DOHH2 (cell line): ENCODE data around the gene PCDHGB3.

Experiments
- H3F3A ChIP-seq: fragments of 200-600 bp; sonication (generic), shearing (Covaris generic); 2 replicates; pipeline ENCODE4 v1.6.0; 2016; ENCODE audit warnings: antibody characterized with exemption, mild to moderate bottlenecking; ENCODE audit not compliant: control insufficient read depth, insufficient read depth
- H3K27ac ChIP-seq: fragments of 200-600 bp; sonication (generic); 2 replicates; pipeline ENCODE4 v1.5.1; 2014; ENCODE audit warnings: low read depth, mild to moderate bottlenecking, low read length, moderate library complexity
- H3K27me3 ChIP-seq: fragments of 200-600 bp; sonication (generic); 2 replicates; pipeline ENCODE4 v1.6.1; 2014; ENCODE audit warnings: mild to moderate bottlenecking, low read length, mixed read lengths; ENCODE audit not compliant: control insufficient read depth
- H3K36me3 ChIP-seq: fragments of 200-600 bp; sonication (generic); 2 replicates; pipeline ENCODE4 v1.6.1; 2014; ENCODE audit warnings: mild to moderate bottlenecking, low read length, moderate library complexity, mixed read lengths; ENCODE audit not compliant: control insufficient read depth
- H3K4me1 ChIP-seq: fragments of 200-600 bp; sonication (generic); 2 replicates; pipeline ENCODE4 v1.6.1; 2014; ENCODE audit warnings: mild to moderate bottlenecking, low read length, mixed read lengths; ENCODE audit not compliant: control insufficient read depth
- H3K4me2 ChIP-seq: fragments of 200-600 bp; sonication (generic); 2 replicates; pipeline ENCODE4 v1.6.0; 2014; ENCODE audit warnings: mild to moderate bottlenecking, low read length, moderate library complexity
- H3K4me3 ChIP-seq: fragments of 200-600 bp; sonication (generic); 2 replicates; pipeline ENCODE4 v1.5.1; 2014; ENCODE audit warnings: mild to moderate bottlenecking, low read length, mixed read lengths
- H3K79me2 ChIP-seq: fragments of 200-600 bp; sonication (generic); 2 replicates; pipeline ENCODE4 v1.6.1; 2014; ENCODE audit warnings: mild to moderate bottlenecking, low read length, mixed read lengths; ENCODE audit not compliant: control insufficient read depth
- H3K9me2 ChIP-seq: fragments of 200-600 bp; sonication (generic); replicated peaks from 2 replicates; pipeline ENCODE4 v1.6.1; 2014; ENCODE audit warnings: mild to moderate bottlenecking, low read length, mixed read lengths; ENCODE audit not compliant: control insufficient read depth
- H3K9me3 ChIP-seq: fragments of 200-600 bp; sonication (generic); 2 replicates; pipeline ENCODE4 v1.6.1; 2014; ENCODE audit warnings: antibody characterized with exemption, low read length, mixed read lengths; ENCODE audit not compliant: control insufficient read depth, insufficient read depth
- H4K20me1 ChIP-seq: fragments of 200-600 bp; sonication (generic); 2 replicates; pipeline ENCODE4 v1.6.0; 2014; ENCODE audit warnings: low read depth, mild to moderate bottlenecking, antibody characterized with exemption, low read length, moderate library complexity; ENCODE audit not compliant: control insufficient read depth, insufficient read depth
- EZH2phosphoT487 ChIP-seq: fragments of 200-600 bp; sonication (generic); IDR thresholded peaks from 2 replicates; pipeline ENCODE4 v1.6.1; 2017; ENCODE audit warnings: borderline replicate concordance, mild to moderate bottlenecking, antibody characterized with exemption, low read length, moderate library complexity, mixed read lengths
- TF ChIP-seq, protein P1 (sequence below): fragments of 200-600 bp; sonication (generic); IDR thresholded peaks from one replicate; pipeline ENCODE4 v1.5.1; 2014; ENCODE audit warnings: antibody characterized with exemption, mild to moderate bottlenecking, low read depth, low read length; ENCODE audit not compliant: poor library complexity, severe bottlenecking

Gene PCDHGB3

DNA sequence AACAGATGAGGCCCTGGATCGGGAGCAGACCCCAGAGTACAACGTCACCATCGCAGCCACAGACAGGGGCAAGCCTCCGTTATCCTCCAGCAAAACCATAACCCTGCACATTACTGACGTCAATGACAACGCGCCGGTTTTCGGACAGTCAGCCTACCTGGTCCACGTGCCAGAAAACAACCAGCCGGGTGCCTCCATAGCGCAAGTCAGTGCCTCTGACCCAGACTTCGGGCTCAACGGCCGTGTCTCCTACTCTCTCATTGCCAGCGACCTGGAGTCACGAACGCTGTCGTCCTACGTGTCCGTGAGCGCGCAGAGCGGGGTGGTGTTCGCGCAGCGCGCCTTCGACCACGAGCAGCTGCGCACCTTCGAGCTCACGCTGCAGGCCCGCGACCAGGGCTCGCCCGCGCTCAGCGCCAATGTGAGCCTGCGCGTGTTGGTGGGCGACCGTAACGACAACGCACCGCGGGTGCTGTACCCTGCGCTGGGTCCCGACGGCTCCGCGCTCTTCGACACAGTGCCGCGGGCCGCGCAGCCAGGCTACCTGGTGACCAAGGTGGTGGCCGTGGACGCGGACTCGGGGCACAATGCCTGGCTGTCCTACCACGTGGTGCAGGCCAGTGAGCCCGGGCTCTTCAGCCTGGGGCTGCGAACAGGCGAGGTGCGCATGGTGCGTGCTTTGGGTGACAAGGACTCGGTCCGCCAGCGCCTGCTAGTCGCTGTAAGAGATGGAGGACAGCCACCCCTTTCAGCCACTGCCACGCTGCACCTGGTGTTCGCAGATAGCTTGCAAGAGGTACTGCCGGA lies 49.2 kb downstream of the PCDHGB3 start:
- H3K36me3 ChIP-seq = peaks cover 5% of the 10 kb centered on the region; the same call in 1 of the 2 replicates
- no peaks in the 10 kb centered on the region for H4K20me1 ChIP-seq
- no peaks in the 10 kb centered on the region for H3K9me2 ChIP-seq
- H3K4me3 ChIP-seq = no peak overlapping the region
- TF ChIP-seq EZH2phosphoT487 = no peak
- TF ChIP-seq, protein P1, sequence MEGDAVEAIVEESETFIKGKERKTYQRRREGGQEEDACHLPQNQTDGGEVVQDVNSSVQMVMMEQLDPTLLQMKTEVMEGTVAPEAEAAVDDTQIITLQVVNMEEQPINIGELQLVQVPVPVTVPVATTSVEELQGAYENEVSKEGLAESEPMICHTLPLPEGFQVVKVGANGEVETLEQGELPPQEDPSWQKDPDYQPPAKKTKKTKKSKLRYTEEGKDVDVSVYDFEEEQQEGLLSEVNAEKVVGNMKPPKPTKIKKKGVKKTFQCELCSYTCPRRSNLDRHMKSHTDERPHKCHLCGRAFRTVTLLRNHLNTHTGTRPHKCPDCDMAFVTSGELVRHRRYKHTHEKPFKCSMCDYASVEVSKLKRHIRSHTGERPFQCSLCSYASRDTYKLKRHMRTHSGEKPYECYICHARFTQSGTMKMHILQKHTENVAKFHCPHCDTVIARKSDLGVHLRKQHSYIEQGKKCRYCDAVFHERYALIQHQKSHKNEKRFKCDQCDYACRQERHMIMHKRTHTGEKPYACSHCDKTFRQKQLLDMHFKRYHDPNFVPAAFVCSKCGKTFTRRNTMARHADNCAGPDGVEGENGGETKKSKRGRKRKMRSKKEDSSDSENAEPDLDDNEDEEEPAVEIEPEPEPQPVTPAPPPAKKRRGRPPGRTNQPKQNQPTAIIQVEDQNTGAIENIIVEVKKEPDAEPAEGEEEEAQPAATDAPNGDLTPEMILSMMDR = no peak
- H3F3A ChIP-seq = no peaks in the 10 kb centered on the region
- H3K9me3 ChIP-seq = peaks cover 45% of the 10 kb centered on the region; the same call in 1 of the 2 replicates
- H3K27ac ChIP-seq = no peak overlapping the region
- no peak overlapping the region for H3K4me2 ChIP-seq
- no peaks in the 10 kb centered on the region for H3K27me3 ChIP-seq
- H3K79me2 ChIP-seq = no peaks in the 10 kb centered on the region
- H3K4me1 ChIP-seq = 0 out of 2 replicates have a peak, but pooled peaks cover 3% of the 10 kb centered on the region

DNA sequence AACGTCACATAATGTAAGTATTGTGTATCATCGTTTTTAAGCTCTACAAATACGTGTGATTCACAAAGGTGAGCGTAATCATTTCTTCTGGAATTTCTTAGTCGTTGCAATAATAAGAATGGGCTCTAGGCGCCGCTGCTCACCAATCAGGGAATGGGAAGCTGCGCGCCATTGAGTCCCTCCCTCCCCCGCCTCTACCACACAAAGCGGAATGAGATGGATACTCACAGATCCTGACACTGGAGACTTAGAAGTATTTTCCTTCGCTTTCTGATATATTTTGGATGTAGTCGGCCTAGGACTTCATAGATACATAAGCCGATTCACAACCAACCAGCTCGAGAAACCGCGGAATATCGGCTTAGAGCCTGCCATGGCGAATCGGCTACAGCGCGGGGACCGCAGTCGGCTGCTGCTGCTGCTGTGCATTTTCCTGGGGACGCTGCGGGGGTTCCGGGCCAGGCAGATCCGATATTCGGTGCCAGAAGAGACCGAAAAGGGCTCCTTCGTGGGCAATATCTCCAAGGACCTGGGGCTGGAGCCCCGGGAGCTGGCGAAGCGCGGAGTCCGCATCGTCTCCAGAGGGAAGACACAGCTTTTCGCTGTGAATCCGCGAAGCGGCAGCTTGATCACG lies 50.9 kb downstream of the PCDHGB3 start, which contains the start of gene PCDHGA11:
TSS of gene PCDHGA11 (plus strand) at position 197 of the 634 bp plus-strand sequence. CDS start at position 374, 177 bp downstream.
- no peaks in the 10 kb centered on the region for H4K20me1 ChIP-seq
- no peaks in the 10 kb centered on the region for H3K79me2 ChIP-seq
- peak within 1 kb of the TSS; percentile 64 for H3K4me3 ChIP-seq
- no peaks in the 10 kb centered on the region for H3K27me3 ChIP-seq
- H3K9me2 ChIP-seq = no peaks in the 10 kb centered on the region
- H3F3A ChIP-seq = no peaks in the 10 kb centered on the region; the same call in 1 of the 2 replicates
- no peak within 1 kb of the TSS for H3K27ac ChIP-seq
- 0 out of 2 replicates have a peak, but pooled peaks cover 3% of the 10 kb centered on the region for H3K4me1 ChIP-seq
- H3K36me3 ChIP-seq = peaks cover 4% of the 10 kb centered on the region; the same call in 1 of the 2 replicates
- H3K9me3 ChIP-seq = peaks cover 43% of the 10 kb centered on the region; the same call in 1 of the 2 replicates
- peak within 1 kb of the TSS; percentile 58 for H3K4me2 ChIP-seq
- TF ChIP-seq, protein P1 = peak; percentile 68
- TF ChIP-seq EZH2phosphoT487 = no peak

DNA sequence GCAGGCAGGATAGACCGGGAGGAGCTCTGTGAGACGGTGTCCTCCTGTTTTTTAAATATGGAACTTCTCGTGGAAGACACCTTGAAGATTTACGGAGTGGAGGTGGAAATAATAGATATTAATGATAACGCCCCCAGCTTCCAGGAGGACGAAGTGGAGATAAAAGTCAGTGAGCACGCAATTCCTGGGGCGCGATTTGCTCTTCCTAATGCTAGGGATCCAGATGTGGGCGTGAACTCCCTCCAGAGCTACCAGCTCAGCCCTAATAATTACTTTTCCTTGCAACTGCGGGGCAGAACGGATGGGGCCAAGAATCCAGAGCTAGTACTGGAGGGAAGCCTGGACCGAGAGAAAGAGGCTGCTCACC lies 51.4 kb downstream of the PCDHGB3 start:
- no peaks in the 10 kb centered on the region for H4K20me1 ChIP-seq
- H3K4me1 ChIP-seq = 0 out of 2 replicates have a peak, but pooled peaks cover 3% of the 10 kb centered on the region
- H3K9me3 ChIP-seq = peaks cover 43% of the 10 kb centered on the region; the same call in 1 of the 2 replicates
- TF ChIP-seq, protein P1 = no peak
- no peak for TF ChIP-seq EZH2phosphoT487
- H3K9me2 ChIP-seq = no peaks in the 10 kb centered on the region
- peaks cover 4% of the 10 kb centered on the region; the same call in 1 of the 2 replicates for H3K36me3 ChIP-seq
- H3K27me3 ChIP-seq = no peaks in the 10 kb centered on the region
- no peak overlapping the region for H3K27ac ChIP-seq
- H3K4me2 ChIP-seq = peak overlapping the region; percentile 58
- H3K79me2 ChIP-seq = no peaks in the 10 kb centered on the region
- H3F3A ChIP-seq = no peaks in the 10 kb centered on the region; the same call in 1 of the 2 replicates
- H3K4me3 ChIP-seq = peak overlapping the region; percentile 64
